GM21526 (cell line): ENCODE results near the gene WDR7.

Experiments used
- ATAC-seq: cut with Tn5 transposase; IDR thresholded peaks from one replicate; pipeline ENCODE4 v1.9.1; 2021; ENCODE audit warnings: moderate library complexity; ENCODE audit not compliant: unreplicated experiment, low FRiP score

Gene WDR7

GRCh38 chr18:56926734-56927133 lies 275.6 kb downstream of the WDR7 start:
- no peak for ATAC-seq

- ATAC-seq = no peak
Observed at GRCh38 chr18:56927786-56928185, 276.6 kb downstream of the WDR7 start.

GRCh38 chr18:56929886-56930285 lies 278.7 kb downstream of the WDR7 start:
- no peak for ATAC-seq

DNA sequence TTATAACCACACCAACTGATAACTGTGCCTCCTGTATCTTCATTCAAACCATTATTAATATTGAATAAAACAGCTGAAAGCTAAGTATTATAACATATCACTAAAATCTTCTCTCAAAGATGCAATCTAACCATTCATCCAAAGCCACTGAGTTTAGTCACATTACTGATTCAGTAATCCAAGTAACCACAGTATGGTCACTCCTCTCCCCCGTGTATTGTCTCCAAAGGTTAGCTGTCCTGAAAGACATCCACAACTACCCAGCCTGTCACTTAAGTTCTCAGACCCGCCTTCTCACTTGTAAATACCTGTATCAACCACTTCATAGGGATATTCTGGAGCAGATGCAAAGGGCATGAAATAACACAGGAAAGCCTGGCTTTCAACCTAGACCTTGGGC lies 282.3 kb downstream of the WDR7 start:
- ATAC-seq = no peak

DNA sequence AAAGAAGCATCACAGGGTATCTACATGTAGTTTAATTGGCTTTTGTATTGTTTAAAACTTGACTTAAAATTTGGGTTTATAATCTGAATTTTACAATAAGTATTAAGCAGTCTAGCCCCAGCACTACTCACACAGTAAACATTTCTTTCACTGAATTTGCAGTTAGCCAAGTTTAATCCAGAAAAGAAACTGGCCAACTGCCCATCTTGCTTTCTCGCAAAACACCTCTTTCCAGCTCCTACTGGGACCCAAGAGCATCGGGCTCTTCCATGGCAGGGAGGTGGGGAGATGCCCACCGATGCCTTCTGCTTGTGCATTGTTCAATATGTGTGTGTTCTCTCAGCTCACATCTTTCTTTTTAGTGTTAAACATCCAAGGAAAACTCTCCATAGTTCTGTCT lies 283.0 kb downstream of the WDR7 start:
- no peak for ATAC-seq

DNA sequence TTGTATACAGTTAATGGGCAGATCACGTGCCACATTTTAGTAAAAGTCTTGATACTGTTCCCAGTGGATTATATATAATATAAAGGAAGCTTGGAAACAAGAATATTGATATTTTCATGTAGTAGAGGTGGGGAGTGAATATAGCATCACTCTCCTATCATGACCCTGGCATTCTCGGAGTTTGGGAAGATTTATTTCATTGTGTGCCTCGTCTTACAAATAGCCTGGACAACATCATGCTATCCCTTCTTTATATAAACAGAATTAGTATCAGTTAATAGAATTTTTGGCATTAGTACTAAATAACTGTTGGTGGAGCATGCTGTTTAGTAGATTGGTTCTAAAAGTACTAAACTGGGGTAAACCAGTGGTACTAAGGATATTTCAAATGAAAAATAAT lies 283.7 kb downstream of the WDR7 start:
- no peak for ATAC-seq

GRCh38 chr18:56935434-56936040 lies 284.4 kb downstream of the WDR7 start:
- ATAC-seq = no peak

DNA sequence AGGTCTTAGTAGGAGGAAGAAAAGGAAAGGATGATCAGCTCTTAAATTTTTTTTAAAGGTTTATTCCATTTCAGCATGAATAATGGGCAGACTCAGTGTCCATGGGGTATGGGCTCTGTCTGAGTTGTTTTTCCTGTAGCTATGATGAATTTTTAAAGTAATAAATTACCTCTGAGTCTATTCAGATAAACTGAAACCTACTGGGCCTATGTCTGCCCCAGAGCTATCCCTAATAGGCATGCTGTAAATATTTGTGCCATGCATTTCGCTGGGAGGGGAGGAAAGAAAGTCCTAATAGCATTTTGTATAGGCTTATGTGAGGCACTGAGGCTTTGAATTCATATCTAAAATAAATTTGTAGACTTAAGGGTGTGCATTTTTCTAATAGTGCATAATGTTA lies 285.3 kb downstream of the WDR7 start:
- no peak for ATAC-seq

- ATAC-seq = no peak
Observed at GRCh38 chr18:56937874-56938430, 286.8 kb downstream of the WDR7 start.

- ATAC-seq = no peak
Observed at GRCh38 chr18:56945171-56946083, 294.3 kb downstream of the WDR7 start.

DNA sequence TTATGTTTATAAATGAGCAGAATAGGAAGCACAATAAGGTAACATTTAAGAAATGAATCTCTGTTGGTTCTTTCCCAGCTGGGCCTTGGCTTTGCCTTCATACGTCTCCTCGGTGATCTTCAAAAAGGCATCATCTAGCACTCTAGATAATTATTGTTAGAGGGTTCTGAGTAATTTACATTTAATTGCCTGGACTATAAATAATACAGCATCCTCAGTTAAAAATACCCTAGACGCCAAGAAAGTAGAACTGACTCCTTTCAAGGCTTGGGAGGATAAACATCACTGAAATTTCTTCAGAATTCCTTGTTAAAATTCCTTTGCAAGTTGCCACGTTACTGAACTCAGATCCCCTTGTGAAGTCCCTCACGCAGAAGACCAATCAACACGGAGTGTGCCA lies 296.1 kb downstream of the WDR7 start:
- ATAC-seq = no peak

- no peak for ATAC-seq
Observed at GRCh38 chr18:56952026-56952425, 300.9 kb downstream of the WDR7 start.

GRCh38 chr18:56953428-56954198 lies 302.5 kb downstream of the WDR7 start:
- no peak for ATAC-seq

DNA sequence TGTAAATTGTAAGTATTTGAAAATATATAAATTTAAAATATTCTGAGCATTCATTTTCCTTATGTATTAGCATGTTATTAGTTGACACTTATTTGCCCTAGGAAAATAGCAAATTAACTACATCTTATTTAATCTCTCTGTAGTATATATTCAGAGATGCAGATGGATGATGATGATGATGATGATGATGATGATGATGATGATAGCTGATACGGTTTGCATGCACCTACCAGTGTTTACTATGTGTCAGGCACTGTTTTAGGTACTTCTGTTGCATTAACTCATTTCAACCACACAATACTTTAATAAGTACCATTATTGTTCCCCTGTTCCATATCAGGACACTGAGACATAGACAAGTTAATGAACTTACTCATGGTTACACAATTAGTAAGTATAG lies 304.3 kb downstream of the WDR7 start:
- no peak for ATAC-seq

DNA sequence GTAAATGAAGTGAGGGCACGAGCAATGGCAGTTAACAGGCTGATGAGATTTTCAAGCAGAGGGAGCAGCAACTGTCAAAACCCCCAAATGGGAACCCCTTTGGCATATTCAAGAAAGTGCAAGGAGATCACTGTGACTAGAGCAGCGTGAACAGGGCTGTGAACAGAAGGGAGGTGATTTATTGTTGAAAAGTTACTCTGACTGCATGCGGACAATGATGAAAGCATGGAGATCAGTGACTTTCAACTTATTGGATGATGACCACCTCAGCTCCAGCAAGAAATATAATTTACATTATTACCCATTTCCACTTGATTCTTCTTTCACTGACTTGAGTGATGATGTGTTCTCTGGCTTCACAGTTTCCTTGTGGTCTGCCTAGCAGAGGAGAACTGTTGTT lies 308.0 kb downstream of the WDR7 start:
- ATAC-seq = no peak

DNA sequence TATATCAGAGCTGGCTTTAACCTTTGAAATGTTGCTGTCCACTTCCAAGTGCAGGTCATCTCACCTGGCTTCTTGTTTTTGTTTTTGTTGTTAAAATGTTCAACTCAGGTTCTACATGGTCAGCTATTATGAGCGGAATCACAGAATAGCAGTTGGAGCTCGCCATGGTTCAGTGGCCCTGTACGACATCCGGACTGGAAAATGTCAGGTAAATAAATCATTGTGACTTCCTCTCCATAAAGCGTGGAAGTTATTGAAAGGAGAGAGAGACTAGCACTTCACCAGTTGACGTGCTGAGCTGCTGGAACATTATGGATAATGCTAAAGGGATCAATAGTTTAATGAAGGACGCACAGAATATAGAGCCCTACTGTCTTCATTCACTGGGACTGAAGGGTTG lies 311.2 kb downstream of the WDR7 start:
- ATAC-seq = no peak

GRCh38 chr18:56967035-56967434 lies 315.9 kb downstream of the WDR7 start:
- ATAC-seq = no peak

- no peak for ATAC-seq
Observed at GRCh38 chr18:56973487-56973886, 322.3 kb downstream of the WDR7 start.

DNA sequence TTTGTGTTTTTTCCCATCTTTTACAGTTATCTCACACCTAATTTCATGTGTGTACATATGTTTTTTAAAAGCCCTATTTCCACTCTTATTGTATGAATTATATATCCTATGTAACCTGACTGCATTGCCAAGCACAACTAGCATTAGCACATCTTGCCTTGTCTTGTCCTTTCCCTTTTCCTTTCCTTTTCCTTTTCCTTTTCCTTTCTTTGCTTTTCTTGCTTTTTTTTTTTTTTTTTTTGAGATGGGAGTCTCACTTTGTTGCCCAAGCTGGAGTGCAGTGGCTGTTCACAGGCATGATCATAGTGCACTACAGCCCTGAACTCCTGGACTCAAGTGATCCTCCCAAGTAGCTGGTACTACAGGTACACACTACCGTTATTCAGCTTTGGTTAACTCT lies 323.0 kb downstream of the WDR7 start:
- no peak for ATAC-seq

DNA sequence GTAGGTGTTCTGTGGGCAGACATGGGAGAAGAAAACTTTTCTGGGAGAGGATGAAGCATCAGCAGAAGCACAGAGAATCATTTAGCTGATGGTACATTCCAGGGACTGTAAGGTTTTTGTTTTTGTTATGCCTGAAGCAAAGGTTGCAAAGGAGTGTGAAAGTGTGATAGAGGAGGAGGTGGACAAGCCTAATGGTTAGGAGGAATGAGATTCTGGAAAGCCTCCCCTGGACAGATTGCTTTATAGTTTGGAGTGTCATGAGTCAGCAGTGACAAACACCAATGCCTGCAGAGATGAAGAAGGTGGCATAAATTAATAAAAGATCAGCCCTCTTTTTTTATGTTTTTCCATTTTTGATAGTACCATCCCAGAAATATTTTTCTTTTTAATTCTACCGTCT lies 324.1 kb downstream of the WDR7 start:
- ATAC-seq = no peak

DNA sequence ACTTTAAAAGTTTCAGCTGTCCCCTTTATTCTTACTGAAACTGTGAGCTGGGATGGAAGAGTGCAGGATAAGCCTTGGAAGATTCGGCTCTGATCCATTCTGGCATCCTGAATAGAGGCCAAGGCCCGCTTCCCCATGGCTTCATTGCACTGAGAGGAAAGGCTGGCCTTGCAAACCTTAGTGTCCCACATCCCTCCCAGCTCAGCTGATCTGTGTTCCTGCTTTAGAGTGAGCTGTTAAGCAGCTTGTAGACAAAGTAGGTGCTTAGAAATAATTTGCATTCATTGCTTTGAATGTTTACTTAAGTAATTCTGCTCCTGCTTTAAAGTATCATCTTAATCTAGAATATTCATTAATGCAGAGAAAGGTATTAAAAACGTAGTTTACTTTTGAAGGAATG lies 326.1 kb downstream of the WDR7 start:
- ATAC-seq = no peak
